ENCODE data around the gene KDM4B.
A peak's percentile ranks its signal among the peaks of the same experiment; 100 is the strongest.

The KDM4B gene

GRCh38 chr19:4986056-4986455 is 17.1 kb downstream of the KDM4B start:
- DNase-seq: no peak

DNA sequence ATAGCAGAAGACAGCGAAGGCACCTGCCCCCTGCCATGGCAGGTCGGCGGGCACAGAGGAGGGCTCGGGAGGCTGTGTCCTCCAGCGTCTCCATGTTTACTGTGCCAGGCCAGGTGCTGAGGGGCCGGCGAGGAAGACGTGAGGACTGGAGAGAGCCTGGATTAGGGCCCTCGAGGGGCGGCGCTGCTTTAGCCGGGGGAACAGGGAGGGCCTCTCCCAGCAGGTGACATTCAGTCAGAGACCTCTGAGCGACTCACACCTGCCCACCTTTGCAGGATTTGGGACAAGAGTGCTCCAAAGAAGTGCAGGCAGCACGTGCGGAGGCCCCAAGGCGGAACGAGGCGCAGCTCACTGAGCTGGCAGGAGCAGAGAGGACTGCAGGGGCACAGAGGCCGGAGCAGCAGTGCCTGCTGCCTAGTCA is 17.6 kb downstream of the KDM4B start:
- no peak for DNase-seq

DNA sequence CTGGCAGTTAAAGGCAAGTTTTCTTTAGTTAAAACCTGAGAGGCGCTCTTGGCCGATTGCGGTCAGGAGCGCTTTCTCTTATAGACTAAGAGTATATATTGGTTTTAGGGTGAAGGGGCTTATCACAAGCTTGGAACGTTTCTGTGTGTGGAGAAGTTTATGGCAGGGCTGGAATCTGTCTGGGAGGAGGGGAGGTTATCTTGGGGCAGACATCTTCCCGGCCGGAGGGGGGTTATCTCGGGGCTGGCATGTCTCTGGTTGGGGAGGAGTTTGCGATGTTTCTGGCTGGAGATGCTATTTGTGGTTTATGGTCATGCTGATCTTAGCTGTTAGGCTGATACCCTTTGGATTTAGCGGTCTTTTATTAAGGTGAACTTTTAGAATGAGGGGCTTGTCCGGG is 18.3 kb downstream of the KDM4B start:
- DNase-seq: peak; percentile 90

DNA sequence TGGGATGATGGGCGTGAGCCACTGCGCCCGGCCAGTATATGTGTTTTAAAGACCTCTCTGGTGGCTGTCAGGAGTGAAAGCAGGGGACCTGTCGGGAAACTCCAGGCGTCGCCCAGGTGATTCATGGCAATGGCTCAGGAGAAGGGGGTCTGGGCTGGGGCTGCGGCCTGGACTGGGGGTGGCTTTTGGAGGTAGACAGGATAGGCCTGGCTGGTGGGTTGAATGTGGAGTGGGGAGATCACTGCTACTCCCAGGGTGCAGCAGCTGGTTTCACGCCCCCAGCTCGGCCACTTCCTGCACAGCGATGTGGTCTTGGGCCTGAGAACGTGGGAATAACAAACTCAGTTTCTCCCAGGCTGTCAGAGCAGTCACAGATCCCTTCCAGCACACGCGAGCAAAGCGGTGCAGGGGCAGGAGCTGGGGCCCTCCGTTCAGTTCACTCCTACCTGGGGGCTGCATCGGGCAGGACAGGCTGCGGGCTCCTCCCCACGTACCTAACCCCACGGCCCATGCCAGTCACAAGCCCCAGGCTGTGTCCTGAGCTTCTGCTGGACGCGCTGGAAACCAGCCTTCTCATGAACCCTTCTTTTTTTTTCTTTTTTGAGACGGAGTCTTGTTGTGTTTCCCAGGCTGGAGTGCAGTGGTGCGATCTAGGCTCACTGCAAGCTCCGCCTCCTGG is 18.9 kb downstream of the KDM4B start:
- no peak for DNase-seq

- no peak for DNase-seq
These were observed 19.9 kb downstream of the KDM4B start for GRCh38 chr19:4988770-4989251.

DNA sequence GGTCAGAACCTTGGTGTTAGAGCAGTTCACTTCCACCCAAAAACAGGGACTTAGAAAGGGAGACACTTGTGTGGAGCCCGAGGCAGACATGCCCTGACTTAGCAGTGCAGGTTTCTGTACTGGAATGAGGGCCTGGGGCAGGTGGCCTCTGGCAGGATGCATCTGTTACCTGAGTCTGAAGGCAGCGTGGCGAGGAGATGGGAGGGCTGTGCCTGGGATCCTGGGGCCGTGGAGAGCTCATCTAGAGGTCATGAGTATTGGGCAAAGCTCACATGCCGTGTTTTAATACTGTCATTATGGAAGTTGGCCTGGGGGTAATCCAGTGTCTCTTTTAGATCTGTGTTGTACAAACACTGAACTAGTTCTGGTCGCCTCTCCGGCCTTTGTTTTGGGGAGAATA is 21.4 kb downstream of the KDM4B start:
- DNase-seq: no peak

DNA sequence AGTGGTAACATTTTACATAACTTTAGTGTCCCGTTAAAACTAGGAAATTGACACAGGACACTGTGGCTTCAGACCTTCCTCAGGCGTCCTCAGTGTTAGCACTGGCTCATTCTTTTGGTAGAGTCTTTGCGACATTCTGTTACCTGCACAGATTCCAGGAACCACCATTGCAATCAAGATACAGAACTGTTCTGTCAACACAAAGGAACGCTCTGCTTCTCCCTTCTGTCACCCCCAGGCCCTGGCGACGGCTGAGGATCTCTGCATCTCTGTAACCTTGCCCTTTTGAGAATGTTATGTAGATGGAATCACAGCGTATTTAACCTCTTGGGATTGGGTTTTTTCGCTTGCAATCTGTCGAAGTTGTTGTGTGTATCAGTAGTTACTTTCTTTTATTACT is 22.6 kb downstream of the KDM4B start:
- DNase-seq: no peak

GRCh38 chr19:4991996-4992698 is 23.2 kb downstream of the KDM4B start:
- peak; percentile 55 for DNase-seq

GRCh38 chr19:4993683-4994082 is 24.8 kb downstream of the KDM4B start:
- DNase-seq: no peak

DNA sequence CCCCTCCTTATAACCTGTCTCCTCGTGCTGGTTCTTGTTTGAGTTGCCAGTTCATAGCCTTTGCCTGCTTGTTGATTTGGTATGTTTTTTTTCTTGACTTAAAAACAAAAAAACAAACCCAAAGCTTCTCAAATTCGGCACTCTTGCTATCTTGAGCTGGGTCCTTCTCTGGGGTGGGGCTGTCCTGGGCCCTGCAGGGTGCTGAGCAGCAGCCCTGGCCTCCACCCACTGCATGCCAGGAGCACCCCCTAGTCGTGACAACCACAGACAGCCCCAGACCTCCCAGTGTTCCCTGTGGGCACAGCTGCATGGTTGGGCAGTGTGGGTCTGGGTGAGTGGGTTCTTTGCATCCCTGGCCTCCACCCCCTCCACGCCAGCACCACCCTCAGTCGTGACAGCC is 27.8 kb downstream of the KDM4B start:
- no peak for DNase-seq

DNA sequence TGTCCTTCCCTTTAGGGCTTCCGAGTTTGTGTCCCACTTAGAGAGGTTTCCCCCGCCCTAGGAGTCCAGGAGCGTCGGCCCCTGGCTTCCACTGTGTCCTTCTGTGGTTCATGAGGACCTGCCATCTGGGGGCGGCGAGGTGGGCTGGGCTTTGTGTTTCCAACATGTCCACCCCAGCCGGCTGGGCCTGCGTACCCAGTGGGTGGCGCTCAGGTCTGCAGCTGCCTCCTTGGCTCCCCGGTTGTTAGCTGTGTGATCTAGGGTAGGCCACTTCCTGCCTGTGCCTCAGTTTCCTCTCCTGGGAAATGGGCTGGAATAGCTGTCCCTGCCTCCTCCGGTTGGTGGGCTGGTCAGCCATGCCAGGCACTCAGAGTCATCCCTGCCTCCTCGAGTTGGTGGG is 28.4 kb downstream of the KDM4B start:
- DNase-seq: no peak

- no peak for DNase-seq
These were observed 31.3 kb downstream of the KDM4B start for GRCh38 chr19:5000120-5000611.

DNA sequence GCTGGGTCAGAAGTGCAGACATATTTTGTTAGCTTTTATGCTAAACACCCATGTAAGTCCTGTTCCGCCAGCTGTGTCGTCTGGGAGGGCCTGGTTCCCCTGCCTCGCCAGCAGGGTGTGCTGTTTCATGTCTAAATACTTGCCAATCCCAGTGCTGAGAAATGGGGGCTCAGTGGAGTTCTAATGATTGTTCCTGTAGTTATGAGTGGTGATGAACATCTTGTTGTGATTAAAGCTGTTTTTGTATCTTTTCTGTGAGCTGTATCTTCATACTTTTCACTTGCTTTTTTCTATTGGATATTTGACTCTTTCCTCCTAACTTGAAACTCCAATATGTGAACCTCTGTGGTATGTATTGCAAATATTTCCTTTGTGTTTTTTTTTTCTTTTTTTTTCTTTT is 32.7 kb downstream of the KDM4B start:
- peak; percentile 82 for DNase-seq

GRCh38 chr19:5002143-5002542 is 33.2 kb downstream of the KDM4B start:
- DNase-seq: no peak

DNA sequence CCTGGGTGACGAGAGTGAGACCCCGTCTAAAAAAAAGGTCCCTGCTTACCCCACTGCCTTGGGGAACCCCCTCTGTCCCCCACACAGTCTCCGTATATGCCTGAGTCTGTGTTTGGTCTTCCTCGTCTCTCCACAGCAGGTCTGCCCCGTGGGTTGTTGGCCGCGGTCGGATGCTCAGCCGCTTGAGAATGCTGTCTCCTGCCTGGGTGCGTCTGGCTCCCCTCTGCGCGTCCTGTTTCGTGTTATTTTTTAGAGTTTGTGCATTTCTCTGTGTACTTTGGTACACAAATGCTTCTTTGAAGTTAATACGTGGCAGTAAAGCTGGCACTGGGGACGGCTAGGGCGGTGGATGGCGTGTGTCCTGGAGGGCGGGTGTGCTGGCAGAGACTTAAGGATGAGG is 34.9 kb downstream of the KDM4B start:
- no peak for DNase-seq

GRCh38 chr19:5005096-5005495 is 36.2 kb downstream of the KDM4B start:
- DNase-seq: no peak

- DNase-seq: peak; percentile 85
These were observed 37.3 kb downstream of the KDM4B start for GRCh38 chr19:5006201-5006600.

DNA sequence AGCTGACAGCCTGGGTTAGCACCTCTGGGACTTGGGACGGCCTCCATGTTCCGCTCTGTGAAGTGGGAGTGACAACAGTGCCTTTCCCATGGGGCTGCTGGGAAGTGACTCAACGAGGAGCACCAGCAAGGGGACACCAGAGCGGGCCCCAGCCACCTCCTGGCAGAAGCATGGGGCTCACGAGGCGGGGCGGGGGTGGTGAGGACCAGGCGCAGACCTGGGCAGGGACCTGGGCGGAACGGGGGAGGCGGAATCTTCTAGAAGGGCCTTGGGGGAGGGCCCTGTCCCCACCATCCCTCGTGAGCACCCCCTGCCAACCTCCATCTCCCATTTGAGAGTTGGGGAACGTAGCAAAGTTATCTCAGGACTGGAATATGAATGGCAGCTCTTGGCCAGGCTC is 37.9 kb downstream of the KDM4B start:
- no peak for DNase-seq

DNA sequence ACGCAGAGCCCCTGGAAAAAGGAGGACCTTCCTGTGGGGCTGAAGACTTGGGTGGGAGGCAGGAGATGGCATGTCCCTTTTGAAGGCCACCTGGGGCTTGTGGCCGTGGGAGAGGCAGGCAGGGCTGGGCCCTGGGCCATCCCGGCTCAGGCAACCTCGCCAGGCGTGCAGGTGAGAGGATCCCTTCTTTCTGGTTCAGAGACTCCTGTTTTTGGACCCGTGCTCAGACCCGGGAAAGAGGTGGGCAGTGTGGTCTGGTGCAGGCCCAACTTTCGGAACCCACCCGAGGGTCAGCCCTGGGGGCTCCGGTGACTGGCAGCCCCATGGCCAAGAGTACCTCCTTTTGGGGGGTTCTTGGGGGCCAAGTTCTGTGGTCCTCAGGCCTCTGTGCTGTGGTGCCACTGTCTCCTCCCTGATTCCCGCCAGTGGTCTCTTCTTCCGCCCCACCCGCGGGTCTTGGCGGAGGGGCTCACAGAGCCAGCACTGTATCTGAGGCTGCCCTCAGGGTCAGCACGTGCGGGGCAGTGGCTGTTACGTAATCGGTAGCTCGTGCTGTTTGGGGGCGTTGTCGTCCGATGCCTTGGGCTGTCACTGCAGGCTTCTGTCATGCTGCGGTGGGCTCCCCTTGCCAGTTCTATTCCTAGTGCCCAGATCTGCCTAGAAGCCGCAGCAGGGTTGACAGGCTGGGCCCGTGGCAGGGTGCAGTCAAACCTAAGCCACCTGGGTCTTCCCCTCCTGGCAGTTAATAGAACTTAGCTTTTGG is 42.7 kb downstream of the KDM4B start:
- DNase-seq: no peak

DNA sequence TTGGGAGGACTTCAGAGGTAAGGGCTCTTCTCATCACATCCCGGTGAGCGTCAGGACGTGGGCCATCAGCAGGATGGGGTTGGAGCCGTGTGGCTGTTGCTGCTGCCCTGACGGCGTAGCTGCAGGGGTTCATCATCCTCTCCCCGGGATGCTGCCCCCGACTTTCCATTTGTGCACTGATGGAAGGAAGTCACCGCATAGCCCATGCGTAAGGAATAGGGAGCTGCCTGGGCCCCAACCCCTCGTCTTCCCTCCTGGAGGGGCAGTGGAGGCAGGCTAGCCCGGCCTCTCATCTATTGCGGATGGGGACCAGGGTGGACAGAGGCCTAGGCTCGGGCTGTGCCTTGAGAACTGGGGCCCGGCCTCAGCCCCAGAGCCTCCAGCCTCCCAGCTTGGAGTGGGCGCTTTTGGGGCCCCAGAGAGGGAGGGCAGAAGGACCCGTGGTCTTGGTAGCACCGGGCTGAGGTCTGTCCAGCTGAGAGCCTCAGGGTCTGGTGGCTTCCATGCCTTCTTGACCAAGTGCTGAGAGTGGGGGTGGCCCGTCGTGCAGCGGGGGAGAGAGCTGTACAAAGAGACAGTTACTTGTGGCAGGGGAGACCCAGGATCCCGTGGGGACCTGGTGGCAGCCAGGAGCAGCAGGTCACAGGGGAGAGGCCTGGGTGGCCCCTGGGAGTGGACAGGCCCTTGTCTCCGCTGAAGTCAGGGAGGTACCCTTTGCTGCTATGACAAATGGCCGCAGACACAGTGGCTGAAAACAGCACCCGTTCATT is 44.0 kb downstream of the KDM4B start:
- no peak for DNase-seq

- no peak for DNase-seq
These were observed 44.8 kb downstream of the KDM4B start for GRCh38 chr19:5013761-5014160.

DNA sequence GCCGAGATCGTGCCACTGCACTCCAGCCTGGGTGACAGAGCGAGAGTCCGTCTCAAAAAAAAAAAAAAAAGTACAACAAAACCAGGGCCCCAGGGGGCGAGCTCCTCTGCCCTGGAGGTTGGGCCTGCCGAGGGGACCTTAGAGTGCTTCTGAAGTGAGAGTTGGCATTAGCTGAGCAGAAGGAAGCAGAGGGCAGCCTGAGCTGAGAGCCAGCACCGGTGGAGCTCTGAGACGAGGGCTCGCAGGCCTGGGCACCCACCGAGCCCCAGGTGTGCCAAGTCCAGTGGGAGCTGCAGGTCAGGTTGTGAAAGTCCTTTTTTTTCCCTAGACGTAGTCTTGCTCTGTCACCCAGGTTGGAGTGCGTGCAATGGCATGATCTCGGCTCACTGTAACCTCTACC is 46.0 kb downstream of the KDM4B start:
- no peak for DNase-seq

DNA sequence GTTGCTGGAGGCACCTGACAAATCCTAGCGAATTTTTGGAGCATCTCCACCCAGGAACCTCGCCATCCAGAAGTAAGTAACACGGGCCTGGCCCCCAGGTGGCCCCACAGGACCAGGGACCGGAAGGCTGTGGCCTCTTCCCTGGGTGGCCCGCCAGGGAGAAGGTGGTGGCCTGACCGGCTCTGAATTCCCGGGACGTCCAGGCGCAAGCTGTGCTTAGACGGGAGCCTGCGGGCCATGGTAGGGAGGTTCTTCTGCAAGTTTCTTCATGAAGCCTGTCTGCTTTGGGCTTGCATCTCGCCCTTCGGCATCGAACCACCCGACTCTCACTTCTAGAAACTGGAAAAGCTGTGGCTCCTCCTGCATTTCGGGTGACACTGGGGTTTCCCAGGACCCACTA is 47.4 kb downstream of the KDM4B start:
- DNase-seq: no peak

All from OCI-M1 (cell line).